Loucy (cell line): ENCODE measurements around the gene KIF17.
A peak's percentile ranks its signal among the peaks of the same experiment; 100 is the strongest.

Experiments
- H2AFZ ChIP-seq: fragments of 200-600 bp; sonication (generic); 2 replicates; pipeline ENCODE4 v1.6.0; 2016; ENCODE audit warnings: antibody characterized with exemption, mild to moderate bottlenecking, low read length, moderate library complexity
- H3F3A ChIP-seq: fragments of 200-600 bp; 2 replicates; pipeline ENCODE4 v1.6.0; 2016; ENCODE audit warnings: antibody characterized with exemption, low read depth, mild to moderate bottlenecking
- H3K27me3 ChIP-seq: fragments of 200-600 bp; sonication (generic); 2 replicates; pipeline ENCODE4 v1.6.1; 2014; ENCODE audit warnings: low read length, mild to moderate bottlenecking; ENCODE audit not compliant: insufficient read depth, poor library complexity, severe bottlenecking
- H3K36me3 ChIP-seq: fragments of 200-600 bp; sonication (generic); 2 replicates; pipeline ENCODE4 v1.6.1; 2016; ENCODE audit warnings: low read length; ENCODE audit not compliant: insufficient read depth
- H3K4me1 ChIP-seq: fragments of 200-600 bp; sonication (generic); 2 replicates; pipeline ENCODE4 v1.5.1; 2014; ENCODE audit warnings: low read length, mild to moderate bottlenecking; ENCODE audit not compliant: insufficient read depth, poor library complexity, severe bottlenecking
- H3K4me2 ChIP-seq: fragments of 200-600 bp; sonication (generic); 2 replicates; pipeline ENCODE4 v1.6.0; 2014; ENCODE audit warnings: antibody characterized with exemption, low read length, low read depth, mild to moderate bottlenecking; ENCODE audit not compliant: poor library complexity, severe bottlenecking
- H3K4me3 ChIP-seq: fragments of 200-600 bp; sonication (generic); 2 replicates; pipeline ENCODE4 v1.5.1; 2014; ENCODE audit warnings: low read length, mild to moderate bottlenecking, mixed read lengths; ENCODE audit not compliant: poor library complexity, severe bottlenecking
- H3K79me2 ChIP-seq: fragments of 200-600 bp; sonication (generic); 2 replicates; pipeline ENCODE4 v1.6.1; 2014; ENCODE audit warnings: low read length; ENCODE audit not compliant: insufficient read depth
- H3K9ac ChIP-seq: fragments of 200-600 bp; sonication (generic); 2 replicates; pipeline ENCODE4 v1.6.0; 2014; ENCODE audit warnings: mild to moderate bottlenecking, low read depth, low read length, moderate library complexity; ENCODE audit not compliant: poor library complexity, severe bottlenecking
- H3K9me2 ChIP-seq: fragments of 200-600 bp; sonication (generic); replicated peaks from 2 replicates; pipeline ENCODE4 v1.6.1; 2016; ENCODE audit warnings: low read depth, low read length, mixed read lengths
- H3K9me3 ChIP-seq: fragments of 200-600 bp; sonication (generic); 2 replicates; pipeline ENCODE4 v1.6.1; 2014; ENCODE audit warnings: mild to moderate bottlenecking, antibody characterized with exemption, low read length, low read depth; ENCODE audit not compliant: insufficient read depth
- H4K20me1 ChIP-seq: fragments of 200-600 bp; sonication (generic); 2 replicates; pipeline ENCODE4 v1.6.0; 2014; ENCODE audit warnings: antibody characterized with exemption, low read length, mild to moderate bottlenecking; ENCODE audit not compliant: insufficient read depth, poor library complexity, severe bottlenecking
- EZH2phosphoT487 ChIP-seq: fragments of 200-600 bp; IDR thresholded peaks from 2 replicates; pipeline ENCODE4 v1.6.1; 2018; ENCODE audit warnings: antibody characterized with exemption, mild to moderate bottlenecking, moderate library complexity, borderline replicate concordance
- TF ChIP-seq, protein P1 (sequence below): fragments of 200-600 bp; sonication (generic); conservative IDR thresholded peaks from 2 replicates; pipeline ENCODE4 v1.5.1; 2014; ENCODE audit warnings: mild to moderate bottlenecking, antibody characterized with exemption, low read length

KIF17 gene

DNA sequence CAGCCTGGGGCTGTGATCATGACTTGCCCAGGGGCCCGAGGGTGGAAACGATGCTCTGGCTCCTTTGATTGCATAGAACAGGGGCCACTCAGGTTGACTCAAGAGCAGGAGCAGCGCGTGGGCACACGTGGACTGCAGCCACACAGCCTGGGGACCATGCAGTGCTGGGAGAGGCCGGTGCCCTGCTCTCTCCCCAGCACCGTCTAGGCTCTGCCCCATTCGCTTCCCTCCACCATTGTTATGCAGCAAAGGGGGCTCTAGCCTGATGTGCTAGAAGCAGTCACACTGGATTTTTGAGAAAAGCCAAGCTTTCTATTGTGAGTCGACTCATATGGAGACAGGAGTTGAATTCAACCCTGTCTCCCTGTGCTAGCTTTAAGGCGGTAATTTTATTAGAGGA, 75.8 kb downstream of the KIF17 start:
- Histone ChIP-seq H3K4me3 (no peak overlapping the region), H3K9me2 (no peaks in the 10 kb centered on the region), H3K9ac (no peak overlapping the region), H3K9me3 (no peaks in the 10 kb centered on the region), H3K4me2 (no peak overlapping the region), H3K4me1 (no peaks in the 10 kb centered on the region), H4K20me1 (no peaks in the 10 kb centered on the region), H2AFZ (no peak overlapping the region), H3F3A (no peaks in the 10 kb centered on the region), H3K36me3 (no peaks in the 10 kb centered on the region), H3K27me3 (no peaks in the 10 kb centered on the region), H3K79me2 (no peaks in the 10 kb centered on the region)
- TF ChIP-seq, protein P1, sequence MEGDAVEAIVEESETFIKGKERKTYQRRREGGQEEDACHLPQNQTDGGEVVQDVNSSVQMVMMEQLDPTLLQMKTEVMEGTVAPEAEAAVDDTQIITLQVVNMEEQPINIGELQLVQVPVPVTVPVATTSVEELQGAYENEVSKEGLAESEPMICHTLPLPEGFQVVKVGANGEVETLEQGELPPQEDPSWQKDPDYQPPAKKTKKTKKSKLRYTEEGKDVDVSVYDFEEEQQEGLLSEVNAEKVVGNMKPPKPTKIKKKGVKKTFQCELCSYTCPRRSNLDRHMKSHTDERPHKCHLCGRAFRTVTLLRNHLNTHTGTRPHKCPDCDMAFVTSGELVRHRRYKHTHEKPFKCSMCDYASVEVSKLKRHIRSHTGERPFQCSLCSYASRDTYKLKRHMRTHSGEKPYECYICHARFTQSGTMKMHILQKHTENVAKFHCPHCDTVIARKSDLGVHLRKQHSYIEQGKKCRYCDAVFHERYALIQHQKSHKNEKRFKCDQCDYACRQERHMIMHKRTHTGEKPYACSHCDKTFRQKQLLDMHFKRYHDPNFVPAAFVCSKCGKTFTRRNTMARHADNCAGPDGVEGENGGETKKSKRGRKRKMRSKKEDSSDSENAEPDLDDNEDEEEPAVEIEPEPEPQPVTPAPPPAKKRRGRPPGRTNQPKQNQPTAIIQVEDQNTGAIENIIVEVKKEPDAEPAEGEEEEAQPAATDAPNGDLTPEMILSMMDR, result no peak
- TF ChIP-seq EZH2phosphoT487, result no peak

DNA sequence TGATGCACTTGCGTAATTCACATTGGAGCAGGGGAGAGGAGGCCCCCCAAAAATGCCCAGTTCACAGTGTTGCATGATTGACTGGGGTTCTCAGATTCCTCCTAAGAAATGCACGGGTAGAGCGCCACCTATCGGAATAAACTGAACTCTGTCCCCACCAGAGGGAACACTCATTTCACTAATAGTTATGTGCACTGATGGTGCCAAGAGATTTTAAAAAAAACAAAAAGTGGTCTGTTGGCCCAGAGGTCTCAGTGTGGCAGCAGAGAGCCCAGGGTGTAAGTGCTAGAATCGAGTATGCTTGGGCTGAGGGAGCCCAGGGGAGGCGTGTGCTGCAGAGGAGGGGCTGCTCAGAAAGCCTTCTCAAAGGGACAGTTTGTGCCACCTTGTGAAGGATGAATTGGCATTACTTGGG, 77.6 kb downstream of the KIF17 start:
- no peak overlapping the region for H2AFZ ChIP-seq
- H3K9me3 ChIP-seq, result no peaks in the 10 kb centered on the region
- H3F3A ChIP-seq, result no peaks in the 10 kb centered on the region
- H3K36me3 ChIP-seq, result no peaks in the 10 kb centered on the region
- no peaks in the 10 kb centered on the region for H3K4me1 ChIP-seq
- no peak overlapping the region for H3K4me2 ChIP-seq
- TF ChIP-seq, protein P1, result peak; percentile 94
- TF ChIP-seq EZH2phosphoT487, result no peak
- H3K9me2 ChIP-seq, result no peaks in the 10 kb centered on the region
- H3K9ac ChIP-seq, result no peak overlapping the region
- no peaks in the 10 kb centered on the region for H4K20me1 ChIP-seq
- H3K27me3 ChIP-seq, result no peaks in the 10 kb centered on the region
- no peaks in the 10 kb centered on the region for H3K79me2 ChIP-seq
- H3K4me3 ChIP-seq, result no peak overlapping the region

DNA sequence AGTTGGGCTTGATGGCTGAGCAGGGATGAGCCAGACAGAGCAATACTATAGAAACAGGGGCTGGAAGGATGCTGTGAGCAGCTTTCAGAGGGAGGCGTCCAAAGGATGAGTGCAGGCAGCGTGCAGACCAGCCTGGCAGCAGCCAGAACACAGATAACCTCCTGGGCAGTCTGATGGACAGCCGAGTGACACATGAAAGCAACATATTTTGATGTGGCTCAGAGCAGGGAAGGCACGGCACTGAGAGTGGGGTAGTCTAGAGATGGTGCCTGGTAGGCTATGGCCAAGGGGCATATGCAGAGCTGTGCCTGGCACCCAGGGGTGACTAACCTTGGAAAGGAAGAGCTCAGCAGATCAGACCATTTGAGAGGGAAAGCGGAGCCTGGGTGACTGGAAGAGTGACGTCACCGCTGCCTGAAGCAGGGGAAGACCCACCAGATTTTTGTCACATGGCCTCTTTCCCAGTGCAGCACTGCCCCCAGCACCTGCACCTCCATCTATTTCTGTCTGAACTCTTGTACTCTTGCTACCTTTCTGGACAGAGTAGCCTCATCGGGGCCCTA, 80.9 kb downstream of the KIF17 start:
- Histone ChIP-seq H3K9me3 (no peaks in the 10 kb centered on the region), H3K9me2 (no peaks in the 10 kb centered on the region), H3K79me2 (no peaks in the 10 kb centered on the region), H3K4me1 (no peaks in the 10 kb centered on the region), H3K9ac (no peak overlapping the region), H2AFZ (no peak overlapping the region), H3F3A (no peaks in the 10 kb centered on the region), H3K36me3 (no peaks in the 10 kb centered on the region), H3K27me3 (no peaks in the 10 kb centered on the region), H4K20me1 (no peaks in the 10 kb centered on the region), H3K4me3 (no peak overlapping the region), H3K4me2 (no peak overlapping the region)
- TF ChIP-seq EZH2phosphoT487, result no peak
- TF ChIP-seq, protein P1, result no peak
